ENCODE results near the gene ITPR2.
A peak's percentile ranks its signal among the peaks of the same experiment; 100 is the strongest.
"Not testable (repeated sequence)": the region's sequence is repeated elsewhere in the genome, so short reads cannot be mapped to it uniquely, and the experiment has no call there.

The ITPR2 gene

DNA sequence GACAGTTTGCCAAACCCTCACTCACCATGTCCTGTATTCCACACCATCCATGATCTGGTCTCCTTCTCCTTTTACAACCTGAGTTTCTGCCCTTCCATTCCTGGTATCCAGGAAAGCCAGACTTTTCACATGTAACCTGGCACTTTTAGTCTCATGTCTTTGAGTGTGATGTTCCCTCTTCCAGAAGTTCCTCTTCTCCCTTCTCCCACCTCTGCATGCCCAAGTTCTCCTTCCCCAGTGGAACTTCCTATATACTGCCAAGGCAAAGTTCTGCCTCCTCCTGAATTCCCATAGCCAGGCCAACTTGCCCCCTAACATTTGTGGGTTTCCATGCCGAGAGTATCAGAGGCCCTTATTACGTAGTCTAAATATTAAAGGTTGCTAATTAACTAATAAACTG is 3.2 kb upstream of the ITPR2 start:
- Histone ChIP-seq H3K27me3 (ENCODE audit: control insufficient read depth in 5 of 5, insufficient read depth in 4 of 5, low read length in 5 of 5) (no peaks in the 10 kb centered on the region), H3K27ac (ENCODE audit: low read depth, low read length) (no peak overlapping the region), H3K4me3 (ENCODE audit: low read depth in 1 of 5, low read length in 5 of 5) (no peak overlapping the region), H3K4me1 (ENCODE audit: control insufficient read depth in 5 of 5, insufficient read depth in 5 of 5, low read length in 5 of 5) (peaks cover 0 to 20% (median 11%) of the 10 kb centered on the region in 5 donors), H3K9me3 (ENCODE audit: control insufficient read depth in 5 of 5, low read length in 5 of 5) (no peaks in the 10 kb centered on the region), H3K9ac (ENCODE audit: low read length in 5 of 5) (no peak overlapping the region), H3K36me3 (ENCODE audit: control insufficient read depth in 5 of 5, insufficient read depth in 5 of 5, low read length in 5 of 5) (no peaks in the 10 kb centered on the region)

DNA sequence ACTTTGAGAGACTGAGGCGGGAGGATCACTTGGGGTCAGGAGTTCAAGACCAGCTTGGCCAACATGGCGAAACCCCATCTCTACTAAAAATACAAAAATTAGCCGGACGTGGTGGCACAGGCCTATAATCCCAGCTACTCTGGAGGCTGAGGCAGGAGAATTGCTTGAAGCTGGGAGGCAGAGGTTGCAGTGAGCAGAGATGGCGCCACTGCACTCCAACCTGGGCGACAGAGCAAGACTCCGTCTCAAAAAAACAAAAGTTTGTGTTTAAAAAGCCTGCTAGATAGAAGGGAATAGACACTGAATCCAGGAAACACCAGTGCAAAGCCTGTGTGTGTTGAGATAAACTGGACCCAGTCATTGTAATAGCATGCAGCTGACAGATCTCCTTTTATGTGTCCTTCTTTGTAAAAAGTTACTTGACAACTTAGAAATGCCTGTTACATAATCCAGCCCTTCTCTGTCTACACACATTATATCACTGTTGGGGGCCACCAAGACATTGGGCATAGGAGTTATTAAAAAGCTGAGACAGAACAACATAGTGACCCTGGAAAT is 1.6 kb upstream of the ITPR2 start:
- H3K27me3 ChIP-seq (ENCODE audit: control insufficient read depth in 5 of 5, insufficient read depth in 4 of 5, low read length in 5 of 5); H3K4me3 ChIP-seq (ENCODE audit: low read depth in 1 of 5, low read length in 5 of 5); H3K36me3 ChIP-seq (ENCODE audit: control insufficient read depth in 5 of 5, insufficient read depth in 5 of 5, low read length in 5 of 5); H3K9me3 ChIP-seq (ENCODE audit: control insufficient read depth in 5 of 5, low read length in 5 of 5); H3K27ac ChIP-seq (ENCODE audit: low read depth, low read length); H3K9ac ChIP-seq (ENCODE audit: low read length in 5 of 5): not testable (repeated sequence)
- H3K4me1 ChIP-seq (ENCODE audit: control insufficient read depth in 5 of 5, insufficient read depth in 5 of 5, low read length in 5 of 5) = peaks cover 2 to 30% (median 22%) of the 10 kb centered on the region in 5 donors

DNA sequence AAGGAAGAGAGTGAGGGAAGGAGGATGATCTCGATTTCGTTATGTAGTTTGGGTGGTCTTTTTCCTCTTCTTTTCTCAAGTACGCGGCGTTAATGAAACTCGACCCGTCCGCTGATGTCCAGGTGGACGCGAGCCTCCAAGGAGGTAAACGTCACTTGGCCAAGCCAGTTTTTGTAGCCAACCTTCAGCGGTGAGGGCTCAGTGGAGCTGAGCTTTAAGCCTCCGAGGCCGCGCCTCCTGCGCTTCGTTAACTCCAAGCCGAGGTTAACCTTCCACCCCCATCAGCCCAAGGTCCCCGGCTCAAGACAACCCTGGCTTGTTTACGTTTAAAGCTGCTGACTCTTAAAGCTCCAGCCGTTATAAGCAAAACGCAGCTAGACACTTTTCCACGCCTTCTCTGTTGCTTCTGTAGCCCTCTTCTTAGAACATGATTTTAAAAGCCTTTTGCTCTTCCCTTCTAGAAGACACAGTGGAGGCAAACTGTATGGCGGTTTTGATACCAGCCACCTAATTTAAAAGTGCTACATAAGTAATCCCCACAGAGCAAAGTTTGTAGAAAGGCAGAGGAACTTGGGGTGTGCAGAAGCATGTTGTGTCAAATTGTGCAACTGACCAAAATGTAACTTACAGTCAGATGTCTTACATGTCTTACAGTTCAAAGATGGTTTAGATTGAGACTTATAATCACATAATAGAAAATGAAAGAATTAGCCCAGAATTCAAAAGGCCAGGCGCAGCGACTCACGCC is 923 bp upstream of the ITPR2 start:
- H3K4me3 ChIP-seq (ENCODE audit: low read depth in 1 of 5, low read length in 5 of 5) = peak overlapping the region; percentile 62 to 94 (median 74)
- H3K27me3 ChIP-seq (ENCODE audit: control insufficient read depth in 5 of 5, insufficient read depth in 4 of 5, low read length in 5 of 5) = no peaks in the 10 kb centered on the region
- peaks cover 2 to 33% (median 22%) of the 10 kb centered on the region in 5 donors for H3K4me1 ChIP-seq (ENCODE audit: control insufficient read depth in 5 of 5, insufficient read depth in 5 of 5, low read length in 5 of 5)
- H3K9ac ChIP-seq (ENCODE audit: low read length in 5 of 5) = peak overlapping the region; percentile 17 to 76 (median 43)
- peak overlapping the region; percentile 52 for H3K27ac ChIP-seq (ENCODE audit: low read depth, low read length)
- H3K36me3 ChIP-seq (ENCODE audit: control insufficient read depth in 5 of 5, insufficient read depth in 5 of 5, low read length in 5 of 5) = no peaks in the 10 kb centered on the region
- no peaks in the 10 kb centered on the region for H3K9me3 ChIP-seq (ENCODE audit: control insufficient read depth in 5 of 5, low read length in 5 of 5)

DNA sequence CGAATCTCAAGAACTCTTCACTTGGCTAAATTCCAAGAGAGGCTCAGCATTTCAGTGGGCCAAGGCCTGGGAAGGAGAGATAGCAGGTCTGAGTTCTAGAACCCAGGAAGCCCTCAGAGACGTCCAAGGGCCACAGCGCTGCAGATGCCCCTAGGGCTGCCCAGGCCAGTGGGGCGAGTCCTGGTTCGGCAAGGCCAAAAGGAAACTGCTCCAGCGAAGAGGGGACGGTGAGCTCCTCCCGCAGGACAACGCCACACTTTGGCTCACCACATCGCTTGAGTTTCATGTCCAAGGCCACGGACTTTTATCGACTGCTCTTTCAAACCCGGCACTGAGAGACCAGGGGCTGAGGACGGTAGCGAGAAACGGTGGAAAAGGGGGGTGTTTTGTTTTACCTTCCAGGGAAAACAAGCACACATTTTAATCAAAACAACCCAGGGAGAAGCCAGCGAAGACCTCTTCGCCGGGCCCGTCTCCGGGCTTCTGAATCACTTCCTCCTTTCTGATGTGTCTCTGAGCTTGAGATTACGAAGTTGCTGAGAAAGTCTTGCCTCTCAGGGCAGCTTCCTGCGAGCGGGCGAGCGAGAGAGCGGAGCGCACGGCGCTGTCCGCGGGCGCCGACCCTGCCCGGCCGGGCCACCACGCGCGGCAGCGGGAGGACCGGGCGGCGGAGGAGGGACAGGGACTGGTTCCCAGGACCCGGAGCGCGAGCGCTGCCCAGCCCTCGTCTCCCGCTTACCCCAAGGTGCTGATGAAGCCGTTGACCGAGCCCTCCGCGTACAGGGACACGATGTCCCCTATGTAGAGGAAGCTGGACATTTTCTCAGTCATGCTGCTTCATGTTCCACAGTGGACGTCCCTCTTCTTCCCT is 808 bp downstream of the ITPR2 start:
- H3K27ac ChIP-seq (ENCODE audit: low read depth, low read length) = peak overlapping the region; percentile 90
- H3K36me3 ChIP-seq (ENCODE audit: control insufficient read depth in 5 of 5, insufficient read depth in 5 of 5, low read length in 5 of 5) = no peaks in the 10 kb centered on the region
- peak overlapping the region; percentile 81 to 94 (median 85) for H3K9ac ChIP-seq (ENCODE audit: low read length in 5 of 5)
- no peaks in the 10 kb centered on the region for H3K9me3 ChIP-seq (ENCODE audit: control insufficient read depth in 5 of 5, low read length in 5 of 5)
- H3K4me1 ChIP-seq (ENCODE audit: control insufficient read depth in 5 of 5, insufficient read depth in 5 of 5, low read length in 5 of 5) = peaks cover 2 to 37% (median 24%) of the 10 kb centered on the region in 5 donors
- no peaks in the 10 kb centered on the region for H3K27me3 ChIP-seq (ENCODE audit: control insufficient read depth in 5 of 5, insufficient read depth in 4 of 5, low read length in 5 of 5)
- peak overlapping the region; percentile 72 to 97 (median 96) for H3K4me3 ChIP-seq (ENCODE audit: low read depth in 1 of 5, low read length in 5 of 5)

DNA sequence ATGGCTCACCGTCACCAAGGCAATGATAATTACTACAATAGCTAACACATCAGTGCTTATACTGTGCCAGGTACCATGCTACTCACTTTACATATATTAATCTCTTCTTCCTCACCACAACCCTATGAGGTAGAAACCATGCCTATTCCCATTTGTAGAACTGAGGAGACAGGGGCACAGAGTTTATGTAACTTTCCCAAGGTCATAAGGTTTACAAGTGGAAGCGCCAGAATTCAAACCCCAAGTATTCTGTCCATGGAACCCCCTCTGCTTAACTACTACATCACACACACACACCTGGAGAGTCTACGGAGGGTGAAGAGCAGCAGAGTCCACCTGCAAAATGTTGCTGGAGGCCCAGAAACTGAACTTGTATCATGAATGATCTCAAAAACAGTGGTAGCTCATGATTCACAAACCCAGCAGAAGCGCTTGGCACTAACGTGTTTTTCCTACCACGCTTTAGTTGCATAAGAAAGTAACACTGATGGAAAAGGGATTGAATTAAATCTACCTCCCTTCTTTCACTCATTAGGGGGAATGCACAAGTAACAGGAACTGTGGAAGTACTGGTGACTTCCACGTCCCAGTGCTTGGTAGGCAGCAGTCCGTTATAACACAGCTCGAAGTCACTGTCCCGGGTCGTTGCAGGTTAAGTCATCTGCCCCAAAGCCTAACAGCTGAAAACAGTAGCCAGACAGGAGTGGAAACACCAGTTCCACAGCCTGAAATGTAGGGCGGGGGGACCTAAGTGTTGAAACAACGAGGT is 2.0 kb downstream of the ITPR2 start:
- H3K9ac ChIP-seq (ENCODE audit: low read length in 5 of 5) = peak overlapping the region in 1 of 5 donors; percentile 26
- H3K4me3 ChIP-seq (ENCODE audit: low read depth in 1 of 5, low read length in 5 of 5) = peak overlapping the region; percentile 30 to 68 (median 54)
- H3K4me1 ChIP-seq (ENCODE audit: control insufficient read depth in 5 of 5, insufficient read depth in 5 of 5, low read length in 5 of 5) = peaks cover 2 to 37% (median 24%) of the 10 kb centered on the region in 5 donors
- no peaks in the 10 kb centered on the region for H3K9me3 ChIP-seq (ENCODE audit: control insufficient read depth in 5 of 5, low read length in 5 of 5)
- no peaks in the 10 kb centered on the region for H3K27me3 ChIP-seq (ENCODE audit: control insufficient read depth in 5 of 5, insufficient read depth in 4 of 5, low read length in 5 of 5)
- H3K36me3 ChIP-seq (ENCODE audit: control insufficient read depth in 5 of 5, insufficient read depth in 5 of 5, low read length in 5 of 5) = no peaks in the 10 kb centered on the region
- H3K27ac ChIP-seq (ENCODE audit: low read depth, low read length) = no peak overlapping the region

DNA sequence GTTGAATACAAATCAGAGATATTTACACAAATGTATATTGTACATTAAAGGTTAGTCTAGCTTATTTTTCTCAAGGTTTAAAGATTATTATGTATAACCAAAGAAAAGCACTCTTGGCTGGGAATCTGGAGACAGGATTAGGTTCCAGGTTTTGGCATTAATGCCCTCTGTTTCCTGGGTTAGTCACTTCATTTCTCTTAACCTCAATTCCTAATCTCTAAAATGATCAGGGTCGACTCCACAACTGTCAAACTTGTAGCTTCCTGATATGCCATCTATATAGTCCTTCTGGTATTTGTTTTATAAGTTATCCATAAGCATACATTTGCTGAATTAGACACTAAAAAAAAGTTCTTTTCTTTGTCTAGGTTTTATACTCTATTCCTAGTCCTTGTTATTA is 2.6 kb downstream of the ITPR2 start:
- Histone ChIP-seq H3K9ac (ENCODE audit: low read length in 5 of 5) (no peak overlapping the region), H3K36me3 (ENCODE audit: control insufficient read depth in 5 of 5, insufficient read depth in 5 of 5, low read length in 5 of 5) (no peaks in the 10 kb centered on the region), H3K27ac (ENCODE audit: low read depth, low read length) (no peak overlapping the region), H3K27me3 (ENCODE audit: control insufficient read depth in 5 of 5, insufficient read depth in 4 of 5, low read length in 5 of 5) (no peaks in the 10 kb centered on the region), H3K4me1 (ENCODE audit: control insufficient read depth in 5 of 5, insufficient read depth in 5 of 5, low read length in 5 of 5) (peaks cover 2 to 37% (median 24%) of the 10 kb centered on the region in 5 donors), H3K9me3 (ENCODE audit: control insufficient read depth in 5 of 5, low read length in 5 of 5) (no peaks in the 10 kb centered on the region), H3K4me3 (ENCODE audit: low read depth in 1 of 5, low read length in 5 of 5) (peak overlapping the region in 3 of 5 donors; percentile 30 to 68 (median 54))

DNA sequence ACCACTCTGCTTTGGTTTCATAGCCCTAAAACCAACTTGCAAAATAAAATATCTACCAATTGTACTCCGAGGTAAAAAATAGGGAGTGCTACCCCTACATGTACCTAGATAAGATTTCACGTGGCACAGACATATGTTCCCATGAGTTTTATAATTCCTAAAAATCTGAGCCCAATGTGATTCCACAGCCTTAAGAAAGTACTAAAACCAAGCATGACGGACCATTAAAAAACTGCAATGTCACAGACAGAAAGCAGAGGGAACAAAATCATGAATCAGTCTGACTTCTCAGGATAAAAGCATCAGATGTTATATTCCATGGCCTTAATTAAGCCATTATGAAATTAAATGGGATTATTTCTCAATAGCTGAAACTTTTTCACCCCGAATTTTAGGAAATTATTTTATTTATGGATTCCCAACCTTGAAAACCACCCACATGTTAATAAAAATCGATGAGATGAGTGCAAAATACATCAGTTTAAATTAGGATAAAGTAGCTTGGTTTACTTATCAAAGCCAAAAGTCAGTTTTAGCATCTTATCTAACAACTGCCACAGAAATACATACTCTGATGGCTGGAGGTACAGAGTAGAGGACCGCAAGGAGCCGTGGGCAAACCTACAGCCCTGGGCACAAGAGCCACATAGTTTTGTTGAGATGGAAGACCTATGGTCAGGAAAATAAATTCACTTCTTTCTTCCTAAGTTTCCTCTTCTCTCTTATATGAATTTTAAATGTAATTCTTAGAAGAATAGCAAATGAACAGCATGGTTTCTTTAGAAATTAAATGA is 4.5 kb downstream of the ITPR2 start:
- Histone ChIP-seq H3K4me1 (ENCODE audit: control insufficient read depth in 5 of 5, insufficient read depth in 5 of 5, low read length in 5 of 5) (peaks cover 2 to 30% (median 15%) of the 10 kb centered on the region in 5 donors), H3K9me3 (ENCODE audit: control insufficient read depth in 5 of 5, low read length in 5 of 5) (no peaks in the 10 kb centered on the region), H3K36me3 (ENCODE audit: control insufficient read depth in 5 of 5, insufficient read depth in 5 of 5, low read length in 5 of 5) (no peaks in the 10 kb centered on the region), H3K4me3 (ENCODE audit: low read depth in 1 of 5, low read length in 5 of 5) (no peak overlapping the region), H3K9ac (ENCODE audit: low read length in 5 of 5) (no peak overlapping the region), H3K27ac (ENCODE audit: low read depth, low read length) (peak overlapping the region; percentile 20), H3K27me3 (ENCODE audit: control insufficient read depth in 5 of 5, insufficient read depth in 4 of 5, low read length in 5 of 5) (no peaks in the 10 kb centered on the region)

DNA sequence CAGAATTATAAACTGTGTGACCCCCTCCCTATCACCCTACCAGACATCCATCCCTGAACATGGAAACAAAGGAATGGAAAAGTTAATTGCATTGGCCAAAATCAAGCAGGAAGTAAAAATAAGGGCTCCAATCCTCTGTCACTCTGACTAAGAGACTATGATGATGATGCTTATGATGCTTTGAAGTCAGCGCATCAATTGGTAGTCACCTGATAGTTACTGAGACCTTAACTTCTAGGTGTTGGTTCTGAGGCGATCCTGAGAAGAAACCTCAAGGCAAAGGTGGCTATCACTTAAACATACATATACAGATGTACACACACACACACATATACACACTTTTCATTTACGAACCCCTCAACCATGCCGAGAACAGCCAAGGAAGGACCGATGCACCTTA is 6.6 kb downstream of the ITPR2 start:
- Histone ChIP-seq H3K9ac (ENCODE audit: low read length in 5 of 5) (no peak overlapping the region), H3K4me1 (ENCODE audit: control insufficient read depth in 5 of 5, insufficient read depth in 5 of 5, low read length in 5 of 5) (peaks cover 2 to 19% (median 14%) of the 10 kb centered on the region in 5 donors), H3K9me3 (ENCODE audit: control insufficient read depth in 5 of 5, low read length in 5 of 5) (no peaks in the 10 kb centered on the region), H3K27me3 (ENCODE audit: control insufficient read depth in 5 of 5, insufficient read depth in 4 of 5, low read length in 5 of 5) (no peaks in the 10 kb centered on the region), H3K27ac (ENCODE audit: low read depth, low read length) (no peak overlapping the region), H3K36me3 (ENCODE audit: control insufficient read depth in 5 of 5, insufficient read depth in 5 of 5, low read length in 5 of 5) (no peaks in the 10 kb centered on the region), H3K4me3 (ENCODE audit: low read depth in 1 of 5, low read length in 5 of 5) (no peak overlapping the region)

DNA sequence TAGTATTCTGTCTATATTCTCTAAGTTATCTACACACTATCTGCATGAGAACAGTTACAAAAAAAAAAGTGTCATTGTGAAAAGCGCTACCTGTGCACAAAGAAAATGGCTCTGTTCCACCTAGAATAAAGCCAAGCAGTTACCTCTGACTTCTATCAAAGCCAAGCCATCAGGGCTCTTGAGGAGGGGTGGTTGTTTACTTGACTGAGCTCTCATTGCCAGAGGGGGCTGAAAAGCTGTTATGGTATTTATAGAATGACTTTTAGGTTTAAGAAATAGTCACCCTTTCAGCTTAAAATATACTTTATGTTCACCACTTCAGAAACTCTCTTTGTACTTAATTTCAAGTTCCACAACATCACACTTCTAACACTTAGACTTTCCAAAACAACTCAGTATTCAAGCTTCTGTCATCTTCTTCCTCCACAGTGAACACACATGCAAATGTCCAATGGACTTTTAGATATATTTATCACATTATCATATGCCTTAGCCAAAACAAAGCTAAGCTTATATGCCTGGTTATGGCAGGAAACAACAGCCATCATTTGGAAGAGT is 7.5 kb downstream of the ITPR2 start:
- Histone ChIP-seq H3K9ac (ENCODE audit: low read length in 5 of 5) (no peak overlapping the region), H3K36me3 (ENCODE audit: control insufficient read depth in 5 of 5, insufficient read depth in 5 of 5, low read length in 5 of 5) (no peaks in the 10 kb centered on the region), H3K9me3 (ENCODE audit: control insufficient read depth in 5 of 5, low read length in 5 of 5) (no peaks in the 10 kb centered on the region), H3K4me1 (ENCODE audit: control insufficient read depth in 5 of 5, insufficient read depth in 5 of 5, low read length in 5 of 5) (peaks cover 0 to 17% (median 7%) of the 10 kb centered on the region in 5 donors), H3K4me3 (ENCODE audit: low read depth in 1 of 5, low read length in 5 of 5) (no peak overlapping the region), H3K27ac (ENCODE audit: low read depth, low read length) (no peak overlapping the region), H3K27me3 (ENCODE audit: control insufficient read depth in 5 of 5, insufficient read depth in 4 of 5, low read length in 5 of 5) (no peaks in the 10 kb centered on the region)

Measured in subcutaneous abdominal adipose tissue (tissue), 5 donors.